Esophagus squamous epithelium (tissue), 4 donors: ENCODE results near the gene LRRC15.

Experiments
- POLR2A ChIP-seq, 4 donors: fragments of 450-650 bp; IDR thresholded peaks; one replicate each; pipeline ENCODE4 v1.6.1; 2017; ENCODE audit warnings: antibody characterized with exemption in 4 of 4, mild to moderate bottlenecking in 4 of 4, moderate library complexity in 3 of 4
- TF ChIP-seq, protein P1 (sequence below), 6 experiments: fragments of 450-650 bp in 4 of 6; fragments of 200-600 bp in 2 of 6; sonication (generic) in 2 of 6; IDR thresholded peaks; one replicate each; pipeline ENCODE4 v1.5.1; 2016 to 2019; ENCODE audit warnings: antibody characterized with exemption in 6 of 6, mild to moderate bottlenecking in 4 of 6, moderate library complexity in 4 of 6

DNA sequence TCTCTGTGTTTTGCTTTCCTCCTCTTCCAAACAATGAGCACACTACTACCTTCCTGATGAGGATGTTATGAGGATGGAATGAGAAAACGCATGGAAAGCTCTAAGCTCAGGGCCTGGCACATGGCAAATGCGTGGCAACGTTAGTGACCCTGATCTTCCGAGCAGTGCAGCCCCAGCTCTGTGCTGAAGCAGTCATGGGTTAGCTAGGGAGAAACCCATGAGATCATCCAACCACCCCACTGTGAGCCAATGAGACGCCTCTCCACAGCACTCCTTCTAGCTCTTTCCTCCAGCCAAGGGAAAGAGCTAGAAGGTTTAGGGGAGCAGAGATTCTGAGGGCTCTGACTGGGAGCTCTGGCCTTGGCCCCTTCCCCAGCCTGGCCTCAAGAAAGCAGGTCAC lies 22.9 kb downstream of the LRRC15 start:
- TF ChIP-seq, protein P1, sequence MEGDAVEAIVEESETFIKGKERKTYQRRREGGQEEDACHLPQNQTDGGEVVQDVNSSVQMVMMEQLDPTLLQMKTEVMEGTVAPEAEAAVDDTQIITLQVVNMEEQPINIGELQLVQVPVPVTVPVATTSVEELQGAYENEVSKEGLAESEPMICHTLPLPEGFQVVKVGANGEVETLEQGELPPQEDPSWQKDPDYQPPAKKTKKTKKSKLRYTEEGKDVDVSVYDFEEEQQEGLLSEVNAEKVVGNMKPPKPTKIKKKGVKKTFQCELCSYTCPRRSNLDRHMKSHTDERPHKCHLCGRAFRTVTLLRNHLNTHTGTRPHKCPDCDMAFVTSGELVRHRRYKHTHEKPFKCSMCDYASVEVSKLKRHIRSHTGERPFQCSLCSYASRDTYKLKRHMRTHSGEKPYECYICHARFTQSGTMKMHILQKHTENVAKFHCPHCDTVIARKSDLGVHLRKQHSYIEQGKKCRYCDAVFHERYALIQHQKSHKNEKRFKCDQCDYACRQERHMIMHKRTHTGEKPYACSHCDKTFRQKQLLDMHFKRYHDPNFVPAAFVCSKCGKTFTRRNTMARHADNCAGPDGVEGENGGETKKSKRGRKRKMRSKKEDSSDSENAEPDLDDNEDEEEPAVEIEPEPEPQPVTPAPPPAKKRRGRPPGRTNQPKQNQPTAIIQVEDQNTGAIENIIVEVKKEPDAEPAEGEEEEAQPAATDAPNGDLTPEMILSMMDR (IDR thresholded peaks at IDR 0.05) = no peak
- no peak for TF ChIP-seq POLR2A (IDR thresholded peaks at IDR 0.05)
